HG03354 (cell line): Measurements from ENCODE around the gene GSTO2.

Experiments
- ATAC-seq: cut with Tn5 transposase; IDR thresholded peaks from one replicate; pipeline ENCODE4 v1.9.1; 2021; ENCODE audit warnings: mild to moderate bottlenecking; ENCODE audit not compliant: unreplicated experiment, poor library complexity, severe bottlenecking

GSTO2 gene

GRCh38 chr10:104274762-104275721, 6.1 kb downstream of the GSTO2 start:
- ATAC-seq = peak; percentile 93

- ATAC-seq = no peak
Measured at GRCh38 chr10:104276192-104276591, 7.2 kb downstream of the GSTO2 start.

GRCh38 chr10:104277785-104278184, 8.8 kb downstream of the GSTO2 start:
- no peak for ATAC-seq

GRCh38 chr10:104279550-104280259, 10.7 kb downstream of the GSTO2 start:
- ATAC-seq = no peak

DNA sequence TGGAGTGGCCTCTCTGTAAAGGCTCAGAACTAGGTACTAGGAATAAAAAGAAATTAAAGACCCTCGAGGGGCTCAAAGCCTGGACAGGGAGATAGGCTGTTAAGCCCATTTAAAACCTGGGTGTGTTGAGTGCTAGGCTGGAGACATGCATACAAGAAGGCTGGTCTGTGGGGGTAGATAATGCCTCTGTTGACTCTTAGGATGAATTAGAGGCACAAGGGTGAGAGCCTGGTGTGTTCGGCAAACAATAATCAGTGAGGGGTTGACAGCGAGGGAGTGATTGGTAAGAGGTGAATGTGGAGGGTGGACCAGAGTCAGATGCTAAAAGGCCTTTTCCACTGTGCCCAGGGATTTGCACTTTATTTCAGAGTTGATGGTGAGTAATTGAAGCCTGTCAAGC, 12.7 kb downstream of the GSTO2 start:
- no peak for ATAC-seq

GRCh38 chr10:104284846-104285245, 15.9 kb downstream of the GSTO2 start:
- no peak for ATAC-seq

GRCh38 chr10:104286939-104287338, 18.0 kb downstream of the GSTO2 start:
- no peak for ATAC-seq

- no peak for ATAC-seq
Measured at GRCh38 chr10:104288355-104288754, 19.4 kb downstream of the GSTO2 start.

- peak; percentile 99 for ATAC-seq
Measured at GRCh38 chr10:104291439-104291951, 22.5 kb downstream of the GSTO2 start.

GRCh38 chr10:104293011-104293410, 24.0 kb downstream of the GSTO2 start:
- ATAC-seq = no peak

DNA sequence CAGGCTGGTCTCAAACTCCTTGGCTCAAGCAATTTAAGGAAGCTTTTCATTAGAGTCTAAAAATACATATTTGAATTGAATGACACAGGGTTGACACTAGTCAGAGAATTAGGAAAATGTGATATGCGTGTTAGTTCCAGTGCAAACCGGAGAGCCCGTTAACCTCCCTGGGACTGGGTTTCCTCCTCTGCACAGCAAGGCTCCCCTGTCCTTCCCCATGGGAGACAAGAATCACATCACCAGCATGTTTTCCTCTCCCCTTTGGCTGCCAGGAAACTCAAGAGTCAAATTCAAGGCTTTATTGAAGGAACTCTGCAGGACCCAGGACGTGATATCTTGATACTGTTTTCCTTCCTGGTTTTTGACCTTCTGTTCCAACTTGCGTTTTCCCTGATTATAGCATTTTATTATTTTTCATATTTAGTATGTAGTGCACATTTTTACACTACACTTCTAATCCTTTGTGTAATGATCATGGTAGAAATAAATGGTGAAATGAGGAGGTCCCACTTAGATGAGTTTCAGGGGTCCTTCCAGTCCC, 24.9 kb downstream of the GSTO2 start:
- no peak for ATAC-seq

GRCh38 chr10:104296687-104297436, 27.9 kb downstream of the GSTO2 start:
- no peak for ATAC-seq

DNA sequence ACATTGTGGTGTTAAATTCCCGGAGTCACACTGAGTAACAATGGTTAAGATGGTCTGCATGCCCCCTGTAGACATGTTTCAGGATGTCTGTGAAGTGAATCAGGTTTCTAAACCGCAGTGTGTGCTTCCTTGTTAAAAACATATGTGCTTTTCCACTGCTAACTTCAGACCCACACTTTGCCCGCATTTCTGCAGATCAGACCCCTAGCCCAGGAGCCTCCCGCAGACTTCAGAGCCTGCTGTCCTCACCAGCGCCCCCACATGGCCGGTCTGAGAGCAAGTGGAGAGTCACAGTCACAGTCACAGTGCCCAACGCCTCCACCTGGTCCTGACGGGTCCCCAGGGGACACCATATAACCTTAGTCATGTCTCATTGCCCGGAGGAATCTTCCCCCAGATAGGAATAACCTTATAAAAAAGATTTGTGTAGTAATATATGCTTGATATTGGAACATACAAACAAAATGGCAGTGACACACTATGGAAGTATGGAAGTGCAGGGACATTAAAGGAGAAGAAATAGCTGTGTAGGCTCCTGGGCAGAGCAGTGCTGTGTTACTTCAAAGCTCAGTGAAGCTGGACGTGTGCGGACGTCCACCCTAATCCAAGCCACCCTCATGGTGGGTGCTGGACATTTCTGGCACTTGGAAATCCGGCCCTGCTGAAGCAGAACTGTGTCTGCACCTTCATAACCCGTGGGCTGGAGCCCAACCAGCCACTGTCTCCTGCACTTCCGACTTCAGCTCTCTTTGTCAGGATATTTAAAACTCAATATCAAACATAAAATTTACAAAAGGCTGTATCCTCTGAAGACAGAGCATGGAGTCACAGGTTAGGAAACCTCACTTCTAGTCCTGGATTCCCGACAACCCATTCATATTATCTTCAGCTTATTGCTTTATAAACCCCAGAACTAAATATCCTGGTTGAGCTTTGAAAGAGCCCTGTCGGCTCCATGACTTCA, 29.0 kb downstream of the GSTO2 start:
- peak; percentile 47 for ATAC-seq

GRCh38 chr10:104299031-104299904, 30.3 kb downstream of the GSTO2 start:
- ATAC-seq = no peak

GRCh38 chr10:104300002-104300735, 31.2 kb downstream of the GSTO2 start:
- ATAC-seq = peak; percentile 9

- ATAC-seq = peak; percentile 68
Measured at GRCh38 chr10:104300736-104301292, 31.8 kb downstream of the GSTO2 start.
